HG03571 (cell line): ENCODE data around the gene SERPINA1.
"Not testable (repeated sequence)": the region's sequence is repeated elsewhere in the genome, so short reads cannot be mapped to it uniquely, and the experiment has no call there.

Experiments
- ATAC-seq: cut with Tn5 transposase; IDR thresholded peaks from one replicate; pipeline ENCODE4 v1.9.1; 2021; ENCODE audit not compliant: unreplicated experiment

The SERPINA1 gene

DNA sequence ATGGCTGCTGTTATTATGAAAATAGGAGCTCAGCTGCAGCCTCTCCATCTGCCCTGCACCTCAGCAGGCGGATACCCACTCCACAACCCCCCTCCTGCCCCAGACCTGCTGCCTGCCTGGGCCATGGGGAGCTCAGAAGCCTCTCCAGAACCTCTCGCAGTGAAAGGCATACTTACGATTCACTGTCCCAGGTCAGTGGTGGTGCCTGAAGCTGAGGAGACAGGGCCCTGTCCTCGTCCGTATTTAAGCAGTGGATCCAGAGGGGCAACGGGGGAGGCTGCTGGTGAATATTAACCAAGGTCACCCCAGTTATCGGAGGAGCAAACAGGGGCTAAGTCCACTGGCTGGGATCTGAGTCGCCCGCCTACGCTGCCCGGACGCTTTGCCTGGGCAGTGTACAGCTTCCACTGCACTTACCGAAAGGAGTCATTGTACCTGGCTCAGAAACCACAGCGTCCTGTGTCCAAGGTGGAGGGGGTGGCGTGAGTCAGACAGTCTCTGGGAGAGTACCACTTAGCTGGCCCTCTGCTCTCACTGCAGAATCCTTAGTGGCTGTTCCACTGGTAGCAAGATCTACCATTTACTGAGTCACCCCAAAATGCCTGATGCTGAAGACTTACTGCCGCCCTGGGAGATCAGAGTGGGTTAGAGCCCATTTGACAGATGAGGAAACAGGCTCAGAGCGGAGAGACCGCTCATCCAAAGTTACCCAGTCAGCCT is at the start of gene SERPINA1:
TSS of gene SERPINA1 (minus strand) at position 219 of the 720 bp plus-strand sequence. CDS start 5,365 bp downstream, outside the sequence.
- no peak for ATAC-seq

DNA sequence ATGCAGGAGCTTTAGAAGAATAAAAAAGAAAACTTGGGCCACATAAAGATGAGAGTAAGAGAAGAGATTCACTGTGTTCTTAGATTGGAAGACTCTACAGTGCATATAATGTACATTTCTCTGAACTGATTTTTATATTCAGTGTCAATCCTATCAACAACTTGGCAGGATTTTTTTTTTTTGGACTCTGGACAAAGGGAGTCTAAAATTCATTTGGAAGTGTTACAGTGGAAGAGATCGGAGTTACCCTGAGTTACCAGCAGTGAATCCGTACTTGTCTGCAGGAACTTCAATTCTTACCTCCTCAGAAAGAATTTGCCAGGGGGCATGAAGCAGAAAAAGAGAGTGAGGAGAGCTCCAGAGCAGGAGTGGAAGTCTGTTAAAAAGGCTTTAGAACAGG is 40.2 kb upstream of the SERPINA1 start:
- ATAC-seq: no peak

DNA sequence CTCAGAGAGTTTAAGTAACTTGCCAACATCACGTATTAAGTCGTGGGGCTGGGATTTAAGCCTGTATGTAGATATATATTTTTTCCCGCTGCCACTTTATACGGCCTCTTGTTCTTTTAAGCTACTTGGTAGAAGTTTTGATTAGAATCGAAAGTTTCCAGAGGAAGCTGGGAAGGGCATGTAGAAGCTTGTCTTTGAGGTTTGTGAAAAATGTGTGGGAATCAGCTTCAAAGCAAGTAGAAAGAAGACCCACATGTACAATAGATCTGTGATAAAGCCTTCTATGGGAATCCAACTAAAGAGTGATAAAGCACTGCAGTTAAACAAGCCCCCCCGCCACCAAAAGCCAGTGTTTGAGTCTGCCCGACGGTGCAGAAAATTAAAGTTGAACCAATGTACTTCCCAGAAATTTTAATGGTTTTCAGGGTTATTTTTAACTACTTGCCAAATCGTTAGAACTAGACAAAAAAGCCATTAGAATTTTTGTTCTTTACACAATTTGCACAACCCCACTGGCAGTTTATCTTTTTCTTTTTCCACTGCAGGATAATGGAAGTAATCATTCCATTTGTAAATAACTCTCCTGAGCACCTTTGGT is 38.7 kb upstream of the SERPINA1 start:
- ATAC-seq: no peak

GRCh38 chr14:94426526-94426925 is 38.1 kb upstream of the SERPINA1 start:
- no peak for ATAC-seq

DNA sequence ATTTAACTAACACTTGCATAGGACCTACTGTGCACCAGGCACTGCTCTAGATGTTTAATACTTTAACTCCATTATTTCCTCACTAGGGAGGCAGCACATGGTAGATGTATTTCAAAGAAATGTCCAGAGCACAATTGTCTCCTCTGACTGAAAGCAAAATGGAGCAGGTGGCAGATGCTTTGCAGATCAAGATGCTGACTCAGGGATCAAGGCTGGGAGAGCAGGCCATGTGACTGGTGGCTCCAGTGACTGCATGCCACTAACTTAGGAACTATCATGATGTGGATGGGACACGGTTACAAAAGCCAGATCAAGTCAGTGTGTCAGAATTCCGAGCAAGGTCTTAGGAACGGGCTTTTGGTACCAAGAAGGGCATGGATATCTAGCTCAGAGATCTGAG is 36.0 kb upstream of the SERPINA1 start:
- no peak for ATAC-seq

DNA sequence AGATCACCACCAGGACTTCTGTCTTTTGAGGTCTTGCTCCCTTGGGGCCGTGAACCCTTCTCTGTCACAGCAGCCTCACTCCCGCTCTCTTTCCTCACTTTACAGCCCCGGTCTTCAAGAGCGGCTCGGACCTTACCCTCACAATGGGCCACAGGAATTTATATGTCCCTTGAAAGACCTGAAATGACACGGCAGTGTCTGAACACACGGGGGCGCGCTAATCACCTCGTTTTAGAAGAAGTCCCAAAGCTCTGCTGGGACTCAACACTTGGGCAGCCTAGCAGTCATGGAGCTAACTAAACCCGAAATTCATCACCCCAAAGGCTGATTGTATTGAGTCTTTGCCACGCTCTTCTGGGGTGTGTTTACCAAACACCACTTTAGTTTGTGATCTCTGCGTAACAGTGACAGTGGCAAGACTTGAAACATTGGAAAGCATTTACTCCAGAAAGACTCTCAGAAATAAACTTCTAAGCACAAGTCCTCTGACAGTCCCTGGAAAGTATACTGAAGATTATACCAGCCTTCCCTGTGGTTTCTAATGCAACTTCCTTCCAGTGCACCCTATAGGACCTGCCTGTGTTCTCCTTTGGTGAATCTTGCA is 35.2 kb upstream of the SERPINA1 start:
- no peak for ATAC-seq

- no peak for ATAC-seq
These were observed 32.9 kb upstream of the SERPINA1 start for GRCh38 chr14:94421316-94421715.

DNA sequence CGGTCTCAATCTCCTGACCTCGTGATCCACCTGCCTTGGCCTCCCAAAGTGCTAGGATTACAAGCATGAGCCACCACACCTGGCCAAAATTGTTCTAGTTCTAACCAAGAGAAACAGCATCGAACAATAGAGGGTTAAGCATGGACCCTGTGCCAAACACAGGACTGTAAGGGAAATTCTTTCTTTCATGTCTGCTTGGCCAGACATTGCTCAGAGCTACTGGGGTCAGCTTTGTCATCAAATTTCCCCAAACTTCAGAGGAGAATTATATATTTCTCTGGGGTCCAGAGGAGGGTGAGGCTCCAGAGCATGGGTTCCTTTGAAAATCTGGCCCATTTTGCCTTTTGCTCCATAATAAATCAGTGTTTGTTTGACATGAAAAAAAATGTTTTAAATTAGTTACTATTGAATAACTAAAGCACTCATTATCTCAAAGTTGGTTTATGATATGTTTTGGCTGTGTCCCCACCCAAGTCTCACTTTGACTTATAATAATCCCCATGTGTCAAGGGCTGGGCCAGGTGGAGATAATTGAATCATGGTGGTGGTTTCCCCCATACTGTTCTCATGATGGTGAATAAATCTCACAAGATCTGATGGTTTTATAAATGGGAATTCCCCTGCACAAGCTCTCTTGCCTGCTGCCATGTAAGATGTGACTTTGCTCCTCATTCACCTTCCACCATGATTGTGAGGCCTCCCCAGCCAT is 29.2 kb upstream of the SERPINA1 start:
- ATAC-seq: not testable (repeated sequence)

DNA sequence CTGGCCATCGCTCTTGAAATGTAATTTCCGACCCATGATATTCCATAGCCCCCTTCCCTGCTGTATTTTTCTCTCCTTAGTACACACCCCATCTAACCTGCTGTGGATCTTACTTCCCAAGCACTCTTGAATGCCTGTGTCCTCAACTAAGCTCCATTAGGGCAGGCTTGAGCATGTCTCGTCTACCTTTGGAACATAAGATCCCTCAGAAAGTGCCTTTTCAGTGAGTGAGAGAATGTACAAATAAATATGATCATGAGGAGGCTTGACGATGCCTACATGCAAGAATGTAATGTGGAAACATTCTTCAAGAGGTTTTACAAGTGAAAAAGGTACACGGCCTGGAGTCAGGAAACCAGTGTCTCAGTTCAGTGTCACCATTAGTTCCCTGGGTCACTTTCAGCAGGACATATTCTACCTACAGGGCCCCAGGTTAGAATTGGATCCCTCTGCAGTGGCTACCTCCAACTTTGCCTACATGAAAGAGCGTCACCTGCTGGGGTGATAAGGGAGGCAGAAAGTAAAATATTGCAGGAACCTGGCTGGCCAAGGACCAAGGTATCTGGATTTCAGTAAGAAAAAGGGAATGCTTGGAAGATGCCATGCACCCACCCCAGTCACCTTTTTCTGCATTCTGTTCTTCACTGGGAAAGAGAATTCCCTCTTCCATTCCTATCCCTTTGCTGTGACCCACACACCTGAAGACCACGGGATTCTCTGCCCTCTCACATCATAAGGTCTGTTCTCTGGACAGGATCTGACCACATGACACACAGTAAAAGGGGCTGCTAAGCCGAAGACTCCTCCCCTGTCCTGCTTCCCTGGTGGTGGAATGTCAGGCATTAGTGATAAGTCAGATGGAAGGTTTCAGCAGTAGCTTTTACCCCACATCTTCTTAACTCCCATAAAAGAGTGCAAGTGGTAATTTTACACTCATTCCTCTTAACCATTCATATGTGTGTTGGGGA is 24.6 kb upstream of the SERPINA1 start:
- no peak for ATAC-seq

DNA sequence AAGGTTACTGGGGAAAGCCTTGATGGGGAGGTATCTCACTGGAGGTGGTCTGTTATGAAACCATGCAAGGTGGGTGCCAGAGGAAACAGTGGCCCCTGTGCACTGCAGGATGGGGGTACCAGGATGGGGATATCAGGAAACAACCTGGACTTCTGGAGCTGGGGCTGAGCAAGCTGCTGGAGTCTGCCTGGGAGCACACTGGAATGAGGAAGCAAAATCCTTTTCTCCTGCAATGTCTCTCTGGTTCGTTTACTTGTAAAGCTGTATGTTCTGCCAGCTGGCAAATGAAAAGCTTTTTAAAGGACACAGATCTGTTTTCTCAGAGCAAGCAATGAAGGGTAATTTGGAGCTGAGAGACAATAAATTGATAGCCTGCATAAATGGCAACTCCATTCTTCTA is 23.2 kb upstream of the SERPINA1 start:
- no peak for ATAC-seq

- ATAC-seq: not testable (repeated sequence)
These were observed 21.0 kb upstream of the SERPINA1 start for GRCh38 chr14:94409430-94409829.

GRCh38 chr14:94408546-94409095 is 20.2 kb upstream of the SERPINA1 start:
- no peak for ATAC-seq

GRCh38 chr14:94407906-94408305 is 19.5 kb upstream of the SERPINA1 start:
- no peak for ATAC-seq

DNA sequence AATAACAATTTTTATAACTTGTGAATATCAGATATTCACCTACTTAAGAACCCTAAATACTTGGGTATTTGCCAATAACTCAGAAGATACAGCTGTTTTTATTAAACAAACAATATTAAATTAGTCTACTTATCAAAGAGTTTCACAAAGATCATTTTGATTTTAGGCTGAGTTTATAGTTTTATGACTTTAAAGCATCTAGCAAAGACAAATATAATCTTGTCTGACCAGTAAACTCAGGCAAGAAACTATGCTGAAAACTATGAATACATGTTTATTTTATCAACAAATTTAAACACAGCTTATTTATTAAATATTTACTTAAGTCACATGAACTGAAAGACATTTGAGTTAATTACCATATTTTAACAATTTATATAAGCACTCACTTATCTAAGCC is 18.5 kb upstream of the SERPINA1 start:
- ATAC-seq: no peak

DNA sequence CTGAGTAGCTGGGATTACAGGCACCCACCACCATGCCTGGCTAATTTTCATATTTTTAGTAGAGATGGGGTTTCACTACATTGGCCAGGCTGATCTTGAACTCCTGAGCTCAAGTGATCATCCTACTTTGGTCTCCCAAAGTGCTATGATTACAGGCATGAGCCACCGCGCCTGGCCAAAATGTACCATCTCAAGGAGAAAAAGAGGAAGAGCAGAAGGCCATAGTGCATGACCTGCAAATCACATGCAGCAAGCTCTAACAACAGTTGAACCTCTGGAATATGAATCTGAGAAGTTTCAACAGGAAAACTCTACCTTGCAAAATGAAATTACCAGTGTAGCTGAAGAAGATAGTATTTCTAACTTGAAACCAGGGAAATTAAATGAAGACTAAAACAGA is 17.1 kb upstream of the SERPINA1 start:
- ATAC-seq: no peak

DNA sequence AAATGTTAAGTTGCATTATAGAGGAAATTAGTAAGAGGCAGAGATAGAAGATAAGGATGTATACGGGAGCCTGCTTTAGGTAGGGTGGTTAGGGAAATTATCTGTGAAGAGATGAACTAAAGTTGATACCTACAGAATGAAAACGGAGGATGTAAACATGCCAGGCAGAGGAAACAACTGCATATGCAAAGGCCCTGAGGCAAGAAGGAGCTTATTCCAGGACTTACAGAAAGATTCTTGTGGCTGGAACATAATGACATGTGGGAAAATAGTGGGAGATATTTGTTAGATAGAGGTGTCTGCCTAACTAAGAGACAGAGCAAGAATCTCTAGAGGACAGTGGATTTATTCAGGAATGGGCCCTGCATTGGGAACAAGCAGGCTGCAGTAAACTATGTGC is 16.2 kb upstream of the SERPINA1 start:
- ATAC-seq: no peak

DNA sequence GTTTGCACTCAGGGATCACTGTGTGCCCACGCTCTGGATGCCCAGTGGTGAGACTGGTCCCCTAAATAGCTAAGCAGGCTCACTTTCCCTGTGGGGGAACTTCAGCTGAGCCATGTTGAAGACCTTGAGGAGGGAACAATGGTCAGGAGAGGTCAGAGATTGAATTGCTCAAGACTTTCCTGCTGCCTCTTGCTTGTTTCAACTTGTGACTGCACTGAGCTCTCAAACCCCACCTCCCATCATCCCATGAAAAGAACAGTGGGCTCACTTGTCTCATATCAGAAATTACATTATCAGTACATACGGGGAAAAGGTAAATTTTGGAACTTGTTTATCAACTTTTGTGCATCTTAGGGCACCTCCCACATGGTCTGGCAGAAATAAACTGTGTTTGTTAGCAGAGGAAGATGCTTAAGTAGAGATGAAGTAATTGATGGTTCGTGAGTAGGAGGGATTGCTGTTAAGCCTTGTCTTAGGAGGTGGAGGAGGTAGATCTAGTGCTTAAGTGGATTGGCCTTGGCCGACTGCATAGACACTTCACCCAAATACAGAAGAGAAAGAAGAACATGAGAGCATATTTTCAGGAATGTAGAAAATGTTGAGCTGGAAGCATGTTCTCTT is 15.0 kb upstream of the SERPINA1 start:
- ATAC-seq: no peak

GRCh38 chr14:94401083-94401482 is 12.7 kb upstream of the SERPINA1 start:
- no peak for ATAC-seq

DNA sequence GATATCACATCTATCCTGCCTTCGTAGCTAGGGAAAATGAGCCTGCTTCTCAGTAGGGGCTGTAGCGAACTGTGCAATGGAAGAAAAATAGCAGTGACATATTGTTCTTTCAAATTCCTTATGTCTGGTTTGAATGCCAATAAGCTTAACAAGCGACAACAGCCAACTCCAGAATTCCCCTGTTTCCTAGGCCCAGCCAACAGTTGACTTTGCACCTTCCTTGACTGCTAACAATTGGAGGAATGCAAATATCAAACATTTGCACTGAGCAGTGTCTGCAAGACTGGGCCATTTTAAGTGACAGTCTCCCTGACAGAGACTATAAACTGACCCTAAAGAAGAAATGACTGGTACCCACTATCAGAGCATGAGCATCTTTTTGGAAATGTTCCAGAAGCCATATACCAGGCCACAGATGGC is 12.0 kb upstream of the SERPINA1 start:
- no peak for ATAC-seq

DNA sequence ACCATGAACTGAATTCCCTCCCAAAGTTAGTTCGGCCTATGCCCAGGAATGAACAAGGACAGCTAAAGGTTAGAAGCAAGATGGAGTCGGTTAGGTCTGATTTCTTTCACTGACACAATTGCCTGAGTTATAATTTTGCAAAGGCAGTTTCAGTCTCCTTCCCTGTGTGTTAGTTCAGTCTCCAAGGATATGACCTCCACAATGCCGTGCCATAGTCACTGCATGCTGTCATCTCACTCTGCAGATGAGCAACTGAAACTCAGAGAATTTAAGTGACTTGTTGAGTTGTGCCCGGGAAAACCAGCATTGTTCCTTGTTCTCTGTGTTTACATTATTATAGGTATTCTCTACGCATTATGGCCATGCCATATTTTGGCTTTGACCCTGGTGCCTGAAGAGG is 10.1 kb upstream of the SERPINA1 start:
- no peak for ATAC-seq
